ENCODE results near the gene ZNF32. TPM values are rescaled to one million over a fixed set of nuclear protein-coding genes. Genes with fewer than 3 reads are reported as not detected.
"Not testable (repeated sequence)": the region's sequence is repeated elsewhere in the genome, so short reads cannot be mapped to it uniquely, and the experiment has no call there.

Gene ZNF32
- total and polyA plus RNA-seq, 8 donors: 29.1 to 59.5 (median 52.8) TPM

- no peak overlapping the region for H3K27ac ChIP-seq
- H3K4me3 ChIP-seq: no peak overlapping the region
- H3K36me3 ChIP-seq: peaks cover 0 to 48% of the 10 kb centered on the region in 2 donors
- H3K27me3 ChIP-seq: no peaks in the 10 kb centered on the region
- DNase-seq (no peak), ATAC-seq (no peak)
- H3K4me1 ChIP-seq: no peaks in the 10 kb centered on the region
- TF ChIP-seq, protein P1, sequence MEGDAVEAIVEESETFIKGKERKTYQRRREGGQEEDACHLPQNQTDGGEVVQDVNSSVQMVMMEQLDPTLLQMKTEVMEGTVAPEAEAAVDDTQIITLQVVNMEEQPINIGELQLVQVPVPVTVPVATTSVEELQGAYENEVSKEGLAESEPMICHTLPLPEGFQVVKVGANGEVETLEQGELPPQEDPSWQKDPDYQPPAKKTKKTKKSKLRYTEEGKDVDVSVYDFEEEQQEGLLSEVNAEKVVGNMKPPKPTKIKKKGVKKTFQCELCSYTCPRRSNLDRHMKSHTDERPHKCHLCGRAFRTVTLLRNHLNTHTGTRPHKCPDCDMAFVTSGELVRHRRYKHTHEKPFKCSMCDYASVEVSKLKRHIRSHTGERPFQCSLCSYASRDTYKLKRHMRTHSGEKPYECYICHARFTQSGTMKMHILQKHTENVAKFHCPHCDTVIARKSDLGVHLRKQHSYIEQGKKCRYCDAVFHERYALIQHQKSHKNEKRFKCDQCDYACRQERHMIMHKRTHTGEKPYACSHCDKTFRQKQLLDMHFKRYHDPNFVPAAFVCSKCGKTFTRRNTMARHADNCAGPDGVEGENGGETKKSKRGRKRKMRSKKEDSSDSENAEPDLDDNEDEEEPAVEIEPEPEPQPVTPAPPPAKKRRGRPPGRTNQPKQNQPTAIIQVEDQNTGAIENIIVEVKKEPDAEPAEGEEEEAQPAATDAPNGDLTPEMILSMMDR (IDR thresholded peaks at IDR 0.05): no peak
- intact Hi-C loops (cut with DNase I): no loop called here
- H3K9me3 ChIP-seq: peaks cover 0 to 82% of the 10 kb centered on the region in 2 donors
Observed at GRCh38 chr10:43616697-43617370, 31.8 kb downstream of the ZNF32 start.

- peaks cover 0 to 23% of the 10 kb centered on the region in 2 donors for H3K9me3 ChIP-seq
- no peaks in the 10 kb centered on the region for H3K27me3 ChIP-seq
- peaks cover 0 to 51% of the 10 kb centered on the region in 2 donors for H3K36me3 ChIP-seq
- H3K4me1 ChIP-seq: peaks cover 0 to 14% of the 10 kb centered on the region in 2 donors
- ATAC-seq (no peak), DNase-seq (no peak)
- no peak overlapping the region for H3K27ac ChIP-seq
- intact Hi-C loops (cut with DNase I): no loop called here
- TF ChIP-seq, protein P1 (IDR thresholded peaks at IDR 0.05): no peak
- no peak overlapping the region for H3K4me3 ChIP-seq
Observed at GRCh38 chr10:43610636-43611035, 38.0 kb downstream of the ZNF32 start.

- no peak for DNase-seq
- Histone ChIP-seq H3K9me3 (no peaks in the 10 kb centered on the region), H3K36me3 (peaks cover 0 to 24% of the 10 kb centered on the region in 2 donors), H3K27me3 (no peaks in the 10 kb centered on the region), H3K27ac (no peak overlapping the region), H3K4me1 (peaks cover 0 to 14% of the 10 kb centered on the region in 2 donors), H3K4me3 (peak overlapping the region in 1 of 2 donors; percentile 63)
- TF ChIP-seq, protein P1 (IDR thresholded peaks at IDR 0.05): no peak
- ATAC-seq: no peak
- intact Hi-C loops (cut with DNase I): no loop called here
Observed at GRCh38 chr10:43607199-43607573, 41.5 kb downstream of the ZNF32 start.

GRCh38 chr10:43606323-43607198 lies 42.1 kb downstream of the ZNF32 start, which contains the start of gene ZNF485:
ZNF485 (plus strand) TSS chr10:43606438; CDS start chr10:43607051, 613 bp downstream.
- peaks cover 0 to 21% of the 10 kb centered on the region in 2 donors for H3K36me3 ChIP-seq
- intact Hi-C loops (cut with DNase I): no loop called here
- DNase-seq (peak; percentile 52 to 91 (median 74)), ATAC-seq (peak; percentile 98)
- no peaks in the 10 kb centered on the region for H3K9me3 ChIP-seq
- no peaks in the 10 kb centered on the region for H3K27me3 ChIP-seq
- peak within 1 kb of the TSS; percentile 49 to 63 for H3K27ac ChIP-seq
- H3K4me3 ChIP-seq: peak within 1 kb of the TSS; percentile 63 to 93
- peaks cover 0 to 14% of the 10 kb centered on the region in 2 donors for H3K4me1 ChIP-seq
- TF ChIP-seq, protein P1 (IDR thresholded peaks at IDR 0.05): no peak

DNA sequence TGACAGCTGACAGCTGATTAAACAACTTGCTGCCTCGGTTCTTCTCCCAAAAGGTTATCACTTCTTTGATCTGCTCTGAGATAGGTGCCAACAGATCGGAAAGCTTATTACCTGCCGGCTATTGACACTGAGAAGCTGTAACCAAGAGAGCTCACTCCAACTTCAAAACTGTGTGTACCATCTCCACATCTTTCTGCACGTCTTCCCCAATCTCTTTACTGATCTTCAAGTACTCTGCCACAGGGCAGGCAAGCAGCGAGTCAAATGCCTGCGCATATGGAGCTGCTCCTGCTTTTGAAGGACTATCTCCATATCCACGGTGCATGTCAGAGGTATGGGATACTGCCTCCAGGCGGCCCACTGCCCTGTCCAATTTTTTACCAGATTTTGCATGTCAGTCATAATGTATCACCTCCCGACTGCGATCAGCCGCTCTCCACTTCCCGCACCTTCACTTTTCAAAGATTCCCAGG lies 42.8 kb downstream of the ZNF32 start:
- TF ChIP-seq, protein P1 (IDR thresholded peaks at IDR 0.05): no peak
- Histone ChIP-seq H3K36me3 (peaks cover 0 to 14% of the 10 kb centered on the region in 2 donors), H3K4me3 (peak overlapping the region; percentile 63 to 93), H3K4me1 (peaks cover 0 to 14% of the 10 kb centered on the region in 2 donors), H3K27ac (peak overlapping the region in 1 of 2 donors; percentile 63), H3K9me3 (no peaks in the 10 kb centered on the region), H3K27me3 (no peaks in the 10 kb centered on the region)
- intact Hi-C loops (cut with DNase I): no loop called here
- no peak for DNase-seq
- ATAC-seq: peak; percentile 13

DNA sequence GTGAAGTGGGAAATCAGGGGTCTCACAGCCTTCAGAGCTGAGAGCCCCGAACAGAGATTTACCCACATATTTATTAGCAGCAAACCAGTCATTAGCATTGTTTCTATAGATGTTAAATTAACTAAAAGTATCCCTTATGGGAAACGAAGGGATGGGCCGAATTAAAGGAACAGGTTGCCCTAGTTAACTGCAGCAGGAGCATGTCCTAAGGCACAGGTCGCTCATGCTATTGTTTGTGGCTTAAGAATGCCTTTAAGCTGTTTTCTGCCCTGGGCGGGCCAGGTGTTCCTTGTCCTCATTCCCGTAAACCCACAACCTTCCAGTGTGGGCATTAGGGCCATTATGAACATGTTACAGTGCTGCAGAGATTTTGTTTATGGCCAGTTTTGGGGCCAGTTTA lies 47.1 kb downstream of the ZNF32 start:
- H3K27me3 ChIP-seq; H3K36me3 ChIP-seq; intact Hi-C loops (cut with DNase I); H3K4me3 ChIP-seq; H3K9me3 ChIP-seq; DNase-seq; H3K4me1 ChIP-seq; ATAC-seq; H3K27ac ChIP-seq: not testable (repeated sequence)
